Frontal cortex (tissue), 4 donors: ENCODE measurements around the gene C1QTNF5. TPM values are rescaled to one million over a fixed set of nuclear protein-coding genes. Genes with fewer than 3 reads are reported as not detected.

ENCODE experiments used
- DNase-seq, 2 donors: peaks; one replicate each; pipeline ENCODE4 v3.0.0; 2012; ENCODE audit warnings: low spot score in 2 of 2
- FAIRE-seq: peaks from 2 replicates; lab custom pipeline; 2012; peaks lifted over from hg19 to GRCh38; lab: Jason Lieb, UNC
- total RNA-seq: library from RNA; depleted of rRNA; stranded (reverse); fragments of >200 nt; gene quantifications from one replicate; pipeline ENCODE4 v1.2.3, GENCODE V29; 2014
- donor health status: control.
- donor health status: control.
- donor health status: control.

Gene C1QTNF5
- total RNA-seq, 1 donor from 2014 or later, result 2.4 TPM

DNA sequence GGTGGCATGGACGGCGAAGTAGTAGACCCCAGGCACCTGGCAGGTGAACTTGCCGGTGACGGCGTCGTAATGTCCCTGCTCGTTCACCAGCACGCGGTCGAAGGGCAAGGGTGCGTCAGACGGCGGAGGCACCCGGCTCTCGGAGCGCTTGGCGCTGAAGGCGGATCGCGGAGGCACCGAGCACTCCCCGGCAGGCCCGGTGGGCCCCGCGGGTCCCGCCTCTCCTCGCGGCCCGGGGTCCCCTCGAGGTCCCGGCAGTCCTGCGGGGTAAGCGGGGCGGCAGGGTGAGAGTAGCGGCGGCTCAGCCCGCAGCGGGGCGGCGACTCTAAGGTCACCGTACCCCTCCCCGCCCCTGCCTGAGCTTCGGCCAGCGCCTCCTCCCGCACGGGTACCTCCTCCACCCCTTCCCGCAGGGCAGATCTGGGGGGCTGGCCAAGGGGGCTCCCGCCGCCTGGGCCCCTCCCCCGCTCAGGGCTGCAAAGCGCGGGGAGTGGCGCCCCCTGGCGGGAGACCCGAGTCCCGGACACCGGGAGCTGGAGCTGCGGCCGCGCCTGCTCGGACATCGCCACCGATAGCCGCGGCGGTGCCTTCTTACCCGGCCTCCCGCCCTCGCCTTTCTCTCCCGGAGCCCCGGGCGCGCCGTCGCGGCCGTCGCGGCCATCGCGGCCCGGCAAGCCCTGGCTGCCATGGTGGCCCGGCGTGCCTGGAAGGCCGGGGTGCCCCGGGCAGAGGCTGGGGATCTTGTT is 921 bp downstream of the C1QTNF5 start:
- DNase-seq, result peak; percentile 88 to 90
- no peak for FAIRE-seq

DNA sequence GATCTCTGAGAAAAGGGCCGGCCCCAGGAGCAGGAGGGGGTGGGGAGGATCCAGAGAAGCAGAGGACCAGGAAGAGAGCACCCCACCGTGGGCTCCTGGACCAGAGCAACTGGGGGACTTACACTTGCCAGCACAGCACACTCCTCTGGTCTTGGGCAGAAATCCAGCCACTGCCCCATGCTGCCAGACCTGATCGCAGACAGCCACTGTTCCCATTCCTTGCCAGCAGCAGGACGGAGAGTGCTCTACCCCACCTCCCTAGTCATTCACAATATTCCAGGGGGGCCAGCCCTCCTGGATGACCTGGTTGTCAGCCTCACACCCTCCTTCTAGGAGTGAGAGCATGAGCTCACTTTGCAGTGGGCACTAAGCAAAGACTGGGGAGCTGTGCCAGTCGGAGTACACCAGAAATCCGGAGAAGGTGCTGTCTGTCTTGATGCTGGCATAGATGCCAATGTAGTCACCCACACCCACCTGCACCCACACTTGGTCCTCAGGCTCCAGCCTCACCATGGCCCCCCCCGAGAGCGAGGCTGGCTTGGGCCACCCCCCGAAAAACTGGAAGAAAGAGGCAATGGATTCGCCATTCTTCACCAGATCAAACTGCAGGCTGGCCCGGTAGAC is 1.6 kb downstream of the C1QTNF5 start:
- FAIRE-seq, result no peak
- DNase-seq, result no peak

DNA sequence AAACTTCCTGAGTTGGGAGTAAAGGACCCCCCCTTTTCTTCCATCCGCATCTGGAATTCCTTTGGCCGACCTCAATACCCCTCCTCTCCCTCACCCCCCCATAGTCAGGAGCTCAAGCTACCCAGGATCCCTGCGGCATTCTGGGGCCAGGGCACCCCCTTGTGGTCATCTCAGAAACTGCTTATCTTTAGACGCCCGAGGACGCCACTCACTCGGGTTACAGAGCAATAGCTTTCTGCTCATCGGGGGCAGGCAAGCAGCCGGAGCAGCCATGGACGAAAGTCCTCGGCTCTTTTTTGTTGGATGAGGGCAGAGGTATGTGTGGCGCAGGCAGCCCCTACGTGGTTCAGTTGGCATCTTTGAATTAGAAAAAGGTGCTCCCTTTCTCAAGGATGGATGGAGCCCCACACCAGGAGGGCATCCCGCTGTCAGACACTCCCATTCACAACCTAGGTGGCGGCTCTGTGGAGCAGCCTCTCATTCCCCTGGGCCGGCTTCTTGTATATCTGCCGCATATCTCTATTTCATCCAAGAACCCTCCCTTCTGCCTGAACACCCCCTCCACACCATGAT is 2.3 kb downstream of the C1QTNF5 start:
- FAIRE-seq (no peak), DNase-seq (peak; percentile 81 to 83)

DNA sequence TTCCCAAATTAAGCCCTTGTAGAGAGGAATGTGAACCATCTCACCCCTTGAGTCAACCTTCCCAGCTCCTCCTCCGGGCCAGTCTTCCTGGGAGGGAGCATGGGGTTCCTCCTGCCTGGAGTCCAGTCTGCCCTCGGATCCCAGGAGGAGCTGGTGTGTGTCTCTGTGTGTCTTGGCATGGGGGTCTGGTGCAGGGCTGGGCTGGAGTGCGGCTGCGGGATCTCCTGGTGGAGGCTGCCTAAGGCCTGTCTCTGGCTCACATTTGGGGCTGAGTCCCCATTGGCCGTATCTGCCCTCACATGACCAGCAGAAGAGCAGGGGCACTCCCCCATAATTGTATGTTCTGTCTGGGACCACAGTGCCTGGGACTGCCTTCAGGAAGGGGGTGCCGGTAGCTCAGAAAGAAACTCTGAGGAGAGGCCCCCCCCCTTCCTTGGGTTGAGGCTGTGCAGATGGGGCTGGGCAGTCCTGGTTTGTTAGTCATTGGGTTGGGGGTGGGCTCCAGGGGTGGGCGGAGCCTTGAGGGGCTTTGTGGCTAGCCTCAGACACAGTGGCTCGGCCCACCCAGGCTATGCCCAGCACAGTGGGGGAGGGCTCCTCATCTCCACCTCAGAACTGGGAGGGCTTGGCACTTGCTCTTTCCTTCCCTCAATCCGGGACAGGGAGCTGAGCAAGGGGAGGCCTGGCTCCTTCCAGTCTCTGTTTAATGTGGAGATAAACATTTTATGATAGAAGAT is 2.9 kb downstream of the C1QTNF5 start:
- FAIRE-seq (no peak), DNase-seq (no peak)

DNA sequence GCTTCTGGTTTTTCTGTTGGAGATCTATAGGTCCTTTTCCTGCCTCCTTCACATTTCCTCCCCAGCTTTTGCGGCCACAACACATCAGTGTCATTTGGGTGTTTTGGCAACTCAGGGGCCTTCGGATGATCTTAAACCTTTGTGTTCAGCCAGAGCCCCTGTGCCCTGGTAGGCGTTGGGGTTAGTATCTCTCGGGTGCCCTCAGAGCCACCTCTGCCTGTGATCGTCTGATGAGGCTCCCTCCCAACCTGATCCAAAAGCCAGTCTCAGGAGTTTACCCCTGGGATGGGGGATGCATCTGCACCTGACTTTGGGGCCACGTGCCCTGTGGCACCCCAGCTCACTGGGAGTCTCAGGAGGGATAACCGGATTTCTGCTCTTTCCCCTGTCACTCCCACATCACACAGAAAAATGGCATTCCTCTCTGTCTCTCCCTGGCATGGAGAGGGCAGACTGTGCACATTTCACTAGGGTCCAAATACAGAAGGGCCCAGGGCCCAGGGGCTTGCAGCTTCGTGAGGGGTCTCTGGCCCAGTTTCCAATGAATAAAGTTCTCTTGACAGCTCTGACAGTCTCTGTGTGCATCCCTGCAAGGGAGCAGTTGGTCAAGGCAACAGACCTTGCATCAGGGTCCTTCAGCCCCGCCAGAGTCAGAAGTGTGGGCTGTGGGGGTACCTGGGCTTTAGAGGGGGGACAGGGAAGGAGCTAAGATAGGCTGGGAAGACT is 3.8 kb downstream of the C1QTNF5 start:
- FAIRE-seq, result no peak
- DNase-seq, result no peak

DNA sequence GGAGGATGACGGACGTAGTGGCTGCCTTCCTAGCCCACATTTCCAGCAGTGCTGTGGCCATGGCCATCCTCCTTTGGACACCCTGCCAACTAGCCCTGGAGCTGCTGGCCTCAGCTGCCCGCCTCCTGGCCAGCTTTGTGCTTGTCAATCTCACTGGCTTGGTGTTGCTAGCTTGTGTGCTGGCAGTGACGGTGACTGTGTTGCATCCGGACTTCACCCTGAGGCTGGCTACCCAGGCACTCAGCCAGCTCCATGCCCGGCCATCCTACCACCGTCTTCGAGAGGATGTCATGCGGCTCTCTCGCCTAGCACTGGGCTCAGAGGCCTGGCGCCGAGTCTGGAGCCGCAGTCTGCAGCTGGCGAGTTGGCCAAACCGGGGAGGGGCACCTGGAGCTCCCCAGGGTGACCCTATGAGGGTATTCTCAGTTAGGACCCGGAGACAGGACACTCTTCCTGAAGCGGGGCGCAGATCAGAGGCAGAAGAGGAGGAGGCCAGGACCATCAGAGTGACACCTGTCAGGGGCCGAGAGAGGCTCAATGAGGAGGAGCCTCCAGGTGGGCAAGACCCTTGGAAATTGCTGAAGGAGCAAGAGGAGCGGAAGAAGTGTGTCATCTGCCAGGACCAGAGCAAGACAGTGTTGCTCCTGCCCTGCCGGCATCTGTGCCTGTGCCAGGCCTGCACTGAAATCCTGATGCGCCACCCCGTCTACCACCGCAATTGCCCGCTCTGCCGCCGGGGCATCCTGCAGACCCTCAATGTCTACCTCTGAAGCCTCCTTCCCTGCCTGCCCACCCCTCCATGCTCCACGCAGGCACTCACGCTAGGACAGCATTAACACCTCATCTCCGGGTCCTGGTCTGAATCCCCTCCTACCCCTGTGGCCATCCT is 4.8 kb downstream of the C1QTNF5 start:
- DNase-seq (peak in 1 of 2 donors; percentile 31), FAIRE-seq (no peak)

DNA sequence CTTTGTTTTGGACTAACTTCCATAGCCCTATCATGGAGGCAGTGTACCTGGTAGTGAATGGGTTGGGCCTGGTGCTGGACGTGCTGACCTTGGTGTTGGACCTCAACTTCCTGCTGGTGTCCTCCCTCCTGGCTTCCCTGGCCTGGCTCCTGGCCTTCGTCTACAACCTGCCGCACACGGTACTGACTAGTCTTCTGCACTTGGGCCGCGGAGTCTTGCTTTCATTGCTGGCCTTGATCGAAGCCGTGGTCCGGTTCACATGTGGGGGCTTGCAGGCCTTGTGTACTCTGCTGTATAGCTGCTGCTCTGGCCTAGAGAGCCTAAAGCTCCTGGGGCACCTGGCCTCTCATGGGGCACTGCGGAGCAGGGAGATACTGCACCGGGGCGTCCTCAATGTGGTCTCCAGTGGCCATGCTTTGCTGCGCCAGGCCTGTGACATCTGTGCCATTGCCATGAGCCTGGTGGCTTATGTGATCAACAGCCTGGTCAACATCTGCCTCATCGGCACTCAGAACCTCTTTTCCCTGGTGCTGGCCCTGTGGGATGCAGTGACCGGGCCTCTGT is 5.5 kb downstream of the C1QTNF5 start:
- FAIRE-seq (no peak), DNase-seq (no peak)

DNA sequence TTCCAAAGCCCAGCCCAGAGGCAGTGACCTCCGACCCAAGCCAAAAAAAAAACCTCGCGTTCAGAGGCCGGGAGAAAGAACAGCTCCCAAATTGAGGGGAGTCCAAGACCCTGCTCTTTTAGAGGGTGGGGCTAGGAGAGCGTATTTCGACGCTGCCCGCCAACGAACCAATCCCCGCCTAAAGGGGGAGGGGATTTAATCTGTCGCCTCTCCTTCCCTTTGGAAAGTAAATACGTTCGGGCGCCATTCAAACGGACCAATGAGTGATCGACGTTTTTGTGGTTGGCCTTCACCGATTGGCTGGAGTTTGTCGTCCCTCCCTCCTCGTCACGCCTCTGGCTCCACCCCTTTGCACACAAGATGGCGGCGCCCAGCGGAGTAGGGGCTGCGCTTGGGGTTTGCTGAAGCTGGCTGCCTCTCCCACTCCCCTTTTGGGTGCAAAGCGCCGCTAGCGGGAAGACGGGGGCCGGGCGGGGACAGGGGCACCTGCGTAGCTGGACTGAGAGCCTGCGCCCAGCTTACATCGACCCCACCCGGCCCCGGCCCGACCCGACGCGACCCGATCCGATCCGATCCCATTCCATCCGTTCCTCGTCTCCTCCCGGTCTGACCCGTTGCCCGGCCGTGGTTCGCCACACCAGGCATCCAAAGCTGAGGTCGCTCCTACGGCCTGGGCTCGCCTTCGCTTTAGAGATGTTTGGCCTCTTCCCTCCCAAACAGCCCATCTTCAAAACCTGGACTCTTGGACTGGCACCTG is 6.3 kb downstream of the C1QTNF5 start, which contains the start of gene RNF26:
TSS of gene RNF26 (plus strand) at position 354 of the 757 bp plus-strand sequence. CDS start 596 bp downstream, outside the sequence.
- FAIRE-seq (peak; percentile 99), DNase-seq (peak; percentile 97 to 99)

DNA sequence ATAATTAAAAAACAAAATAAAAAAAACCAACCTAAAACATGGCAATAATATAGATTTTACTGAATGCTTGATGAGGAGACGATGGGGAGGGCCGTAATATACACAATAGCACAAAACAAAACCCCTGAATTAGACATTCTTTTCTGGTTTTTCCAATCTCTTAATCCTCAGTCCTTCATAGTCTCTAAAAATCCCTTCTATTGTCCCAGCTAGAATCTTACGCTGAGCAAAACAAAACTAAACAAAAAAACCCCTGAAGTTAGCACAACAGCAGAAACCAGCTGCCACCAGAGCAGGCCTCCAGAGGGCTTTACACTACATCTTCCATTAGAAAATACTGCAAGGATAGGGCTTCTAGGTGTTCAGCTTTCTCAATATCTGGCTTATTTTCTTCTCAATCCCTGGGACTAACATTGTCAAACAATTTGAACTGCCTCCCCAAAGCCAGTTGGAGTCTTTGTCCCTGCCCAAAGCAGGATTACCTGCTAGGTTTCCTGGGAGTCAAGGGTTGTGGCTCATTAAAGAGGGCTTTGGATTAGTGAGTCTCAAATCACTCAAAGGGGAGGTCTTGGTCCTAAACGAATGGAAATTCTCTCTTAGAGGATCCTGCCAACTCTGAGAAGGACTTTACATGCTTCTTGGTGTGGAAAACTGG is 8.4 kb downstream of the C1QTNF5 start:
- no peak for FAIRE-seq
- DNase-seq, result no peak

DNA sequence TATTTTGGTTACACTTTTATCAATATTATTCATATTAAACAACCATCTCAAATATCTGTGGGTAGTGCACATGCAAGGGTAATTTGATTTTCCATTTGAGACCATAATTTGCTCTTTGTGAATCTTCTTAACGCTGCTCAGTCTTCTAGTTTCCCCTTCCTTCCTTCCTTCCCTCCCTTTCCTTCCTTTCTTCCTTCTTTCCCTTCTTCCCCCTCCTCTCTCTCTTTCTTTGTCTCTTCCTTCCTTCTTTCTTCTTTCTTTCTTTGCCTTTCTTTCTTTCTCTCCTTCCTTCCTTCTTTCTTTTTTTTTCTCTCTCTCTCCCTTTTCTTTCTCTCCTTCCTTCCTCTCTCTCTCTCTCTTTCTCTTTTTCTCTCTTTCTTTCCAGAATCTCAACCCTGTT is 10.4 kb downstream of the C1QTNF5 start:
- DNase-seq, result no peak
- FAIRE-seq, result no peak

DNA sequence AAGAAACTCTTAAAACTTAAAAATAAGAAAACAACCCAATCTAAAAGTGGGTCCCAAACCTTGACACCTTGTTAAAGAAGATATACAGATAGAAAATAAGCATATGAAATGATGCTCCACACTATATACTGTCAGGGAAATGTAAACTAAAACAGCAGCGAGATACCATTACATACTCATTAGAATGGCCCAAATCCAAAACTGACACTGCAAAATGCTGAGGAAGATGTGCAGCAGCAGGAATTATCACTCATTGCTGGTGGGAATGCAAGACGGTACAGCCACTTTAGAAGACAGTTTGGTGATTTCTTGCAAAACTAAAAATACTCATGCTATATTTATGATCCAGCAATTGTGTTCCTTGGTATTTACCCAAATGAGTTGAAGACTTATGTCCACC is 11.4 kb downstream of the C1QTNF5 start:
- DNase-seq (no peak), FAIRE-seq (no peak)

DNA sequence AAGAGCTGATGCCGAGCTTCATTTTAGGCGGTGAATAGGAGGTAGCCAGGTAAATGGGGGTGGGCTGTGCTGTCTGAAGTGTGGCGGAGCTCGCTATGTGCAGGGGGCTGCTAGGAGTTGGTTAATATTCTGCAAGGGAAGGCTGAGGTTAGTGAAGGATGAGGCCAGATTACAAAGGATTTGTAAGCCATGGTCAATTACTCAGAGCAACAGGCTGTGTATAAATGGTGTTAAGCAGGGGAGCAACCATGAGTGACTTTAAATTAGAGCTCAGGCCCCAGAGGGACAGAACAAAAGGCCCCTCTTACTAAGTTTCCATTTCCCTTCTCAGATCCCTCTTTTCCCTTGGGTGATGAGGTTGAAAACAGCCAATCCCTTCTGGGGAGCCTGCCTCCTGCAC is 16.5 kb downstream of the C1QTNF5 start:
- DNase-seq, result no peak

DNA sequence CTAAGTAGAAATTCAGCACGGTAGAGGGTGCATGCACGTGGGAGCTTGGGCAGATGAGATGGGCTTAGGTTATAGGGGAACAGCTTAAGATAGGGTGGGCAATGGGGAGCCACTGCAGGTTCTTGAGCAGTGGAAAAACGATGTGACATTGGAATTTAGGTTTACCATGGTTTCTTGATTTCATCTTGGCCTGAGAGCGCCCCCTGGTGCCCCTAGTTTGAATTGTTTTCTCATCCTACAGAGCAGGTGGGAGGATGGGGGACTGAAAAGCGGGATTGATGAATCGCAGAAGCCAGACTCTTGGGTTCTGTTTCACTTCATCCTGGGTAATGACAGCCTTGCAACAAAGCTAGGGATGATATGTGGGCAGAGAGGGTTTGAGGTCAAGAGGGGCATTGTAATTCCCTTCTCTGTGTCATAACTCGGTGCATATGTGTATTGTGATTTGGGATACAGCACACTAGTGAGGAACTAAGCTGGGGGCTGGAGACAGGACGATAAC is 17.1 kb downstream of the C1QTNF5 start:
- no peak for FAIRE-seq
- no peak for DNase-seq

More for the DNA sequence above, 16.5 kb downstream of the C1QTNF5 start:
- no peak for FAIRE-seq

DNA sequence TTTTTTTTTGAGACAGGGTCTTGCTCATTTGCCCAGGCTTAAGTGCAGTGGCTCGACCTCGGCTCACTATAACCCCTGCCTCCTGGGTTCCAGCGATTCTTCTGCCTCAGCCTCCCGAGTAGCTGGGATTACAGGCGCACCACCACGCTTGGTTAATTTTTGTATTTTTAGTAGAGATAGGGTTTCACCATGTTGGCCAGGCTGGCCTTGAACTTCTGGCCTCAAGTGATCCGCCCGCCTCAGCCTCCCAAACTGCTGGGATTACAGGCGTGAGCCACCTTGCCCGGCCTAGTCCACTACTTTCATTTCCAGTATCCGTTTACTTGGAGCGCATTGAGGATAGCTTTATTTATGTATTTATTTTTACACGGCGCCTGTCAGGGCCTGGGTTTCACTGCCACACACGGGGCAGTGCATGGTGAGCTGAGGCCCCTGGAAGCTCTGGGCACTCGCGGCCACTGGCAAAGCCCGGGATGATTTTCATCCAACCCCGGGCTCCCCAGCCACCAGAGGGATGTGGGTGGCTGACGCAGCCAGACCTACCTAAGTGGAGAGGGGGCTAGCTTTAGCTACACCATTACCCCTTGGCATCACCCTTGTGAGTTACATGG is 17.7 kb downstream of the C1QTNF5 start:
- FAIRE-seq, result no peak
- no peak for DNase-seq

DNA sequence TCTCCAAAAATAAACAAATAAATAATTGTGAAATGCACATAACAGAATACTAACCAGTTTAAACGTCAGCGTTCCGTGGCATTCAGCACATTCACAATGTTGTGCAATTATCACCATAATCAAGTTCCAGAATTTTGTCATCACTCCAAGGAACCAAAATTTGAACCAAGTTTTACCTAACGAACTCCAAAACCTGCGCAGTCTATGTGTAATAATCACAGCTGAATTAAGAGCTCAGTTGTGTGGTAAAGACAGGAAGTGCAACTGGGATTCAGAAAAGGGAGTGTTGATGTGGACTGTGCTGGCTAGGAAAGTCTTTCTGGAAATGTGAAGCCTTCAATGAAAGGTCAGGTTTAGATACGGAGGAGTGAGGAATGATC is 18.3 kb downstream of the C1QTNF5 start:
- DNase-seq (no peak), FAIRE-seq (no peak)

DNA sequence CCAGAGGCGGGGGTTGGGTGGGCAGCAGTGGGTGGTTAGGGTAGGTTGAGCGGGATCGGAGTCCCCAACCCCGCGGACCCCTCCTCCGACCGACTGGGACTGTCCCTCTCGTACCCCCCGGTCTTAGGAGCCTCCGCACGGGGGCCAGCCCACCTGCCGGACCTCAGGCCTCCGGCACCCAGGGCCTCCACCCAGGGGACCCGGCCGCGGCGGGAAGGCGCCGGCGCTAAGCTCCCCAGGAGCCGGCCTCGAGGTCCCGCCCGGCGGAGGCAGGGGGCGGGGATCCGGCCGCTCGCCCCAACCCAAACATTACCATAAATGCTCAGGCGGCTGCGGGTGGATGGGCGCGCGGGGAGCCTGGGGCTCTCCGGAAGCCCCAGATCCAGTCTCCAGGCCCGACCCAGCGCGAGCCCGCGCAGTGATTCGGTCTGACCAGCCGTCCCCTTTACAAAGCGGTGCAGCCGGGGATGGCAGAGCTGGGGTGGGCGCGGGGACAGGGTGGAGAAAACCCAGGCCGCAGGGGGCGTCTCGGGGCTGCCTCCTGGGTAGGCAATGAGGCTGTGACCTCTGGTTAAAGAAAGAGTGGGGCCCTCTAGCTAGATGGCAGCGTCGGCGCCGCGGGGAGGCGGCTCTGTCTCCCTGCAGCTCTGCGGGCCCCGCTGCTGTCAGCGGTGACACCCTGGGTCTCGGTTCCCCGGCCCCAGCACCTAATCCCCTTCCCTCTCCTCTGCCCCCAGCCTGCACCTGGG is 19.7 kb downstream of the C1QTNF5 start:
- FAIRE-seq, result no peak
- DNase-seq, result peak; percentile 62 to 65
